HCT116 (cell line): ENCODE results near the gene CA10. TPM values are rescaled to one million over a fixed set of nuclear protein-coding genes. Genes with fewer than 3 reads are reported as not detected.

Experiments used
- ATAC-seq: fragments of 200-7000 bp; cut with Tn5 transposase; 2 replicates; pipeline ENCODE4 v1.9.1; 2020; ENCODE audit warnings: mild to moderate bottlenecking, moderate library complexity
- BruUV-seq: library from RNA; stranded (reverse); fragments of 400-500 nt; replicated peaks from 2 replicates; lab custom pipeline; 2021; lab: Mats Ljungman, UMichigan
- CTCF ChIA-PET: fragments of 300-600 bp; sonication (Branson Sonifier 250); formaldehyde crosslinking; loops from one replicate; lab custom pipeline; 2021; ENCODE audit warnings: antibody characterized with exemption; lab: Charles Lee
- POLR2A ChIA-PET: fragments of 300-600, 350-600 bp; sonication (Branson Sonifier 250); formaldehyde crosslinking; loops from one replicate; lab custom pipeline; 2021; ENCODE audit warnings: antibody characterized with exemption; lab: Charles Lee
- RAD21 ChIA-PET, 2 experiments: fragments of 300-600 bp; sonication (Branson Sonifier 250); formaldehyde crosslinking; loops; one replicate each; lab custom pipeline; 2023; ENCODE audit warnings: low total read pairs in 2 of 2; ENCODE audit not compliant: uncharacterized antibody in 2 of 2, unreplicated experiment in 2 of 2, low non-redundant PET in 1 of 2; lab: Charles Lee
- DNase-seq: peaks from one replicate; pipeline ENCODE4 v3.0.0-alpha.2; 2010; ENCODE audit warnings: low read depth, low spot score
- H2AFZ ChIP-seq: fragments of 200-600 bp; shearing (Covaris generic), sonication (generic); 2 replicates; pipeline ENCODE4 v1.6.1; 2017; ENCODE audit warnings: low read depth, mixed run types, mixed read lengths, antibody characterized with exemption, low read length; ENCODE audit not compliant: poor library complexity, severe bottlenecking
- H3K27ac ChIP-seq: 2 replicates; pipeline ENCODE4 v1.5.1; 2012; ENCODE audit warnings: low read depth, low read length
- H3K27me3 ChIP-seq: fragments of 200-600 bp; sonication (generic); 2 replicates; pipeline ENCODE4 v1.6.1; 2016; ENCODE audit warnings: mixed run types, low read length, mixed read lengths; ENCODE audit not compliant: insufficient read depth
- H3K36me3 ChIP-seq, 2 experiments: fragments of 200-500 bp in 1 of 2; fragments of 200-600 bp in 1 of 2; sonication (Bioruptor generic) in 1 of 2; sonication (generic) in 1 of 2; 2 replicates each; pipeline versions ENCODE4 v1.5.1 to v1.6.1; 2014 to 2016; ENCODE audit warnings: low read length in 2 of 2, inconsistent platforms in 1 of 2, mixed read lengths in 1 of 2, mixed run types in 1 of 2; ENCODE audit not compliant: insufficient read depth in 2 of 2, control insufficient read depth in 1 of 2
- H3K4me1 ChIP-seq, 2 experiments: fragments of 200-600 bp in 1 of 2; sonication (generic) in 1 of 2; 2 replicates each; pipeline versions ENCODE4 v1.5.1 to v1.6.1; 2012 to 2017; ENCODE audit warnings: low read length in 2 of 2, inconsistent platforms in 1 of 2, mild to moderate bottlenecking in 1 of 2, mixed read lengths in 1 of 2, mixed run types in 1 of 2, moderate library complexity in 1 of 2; ENCODE audit not compliant: insufficient read depth in 2 of 2, control insufficient read depth in 1 of 2
- H3K4me2 ChIP-seq: fragments of 200-600 bp; sonication (generic); 2 replicates; pipeline ENCODE4 v1.6.1; 2017; ENCODE audit warnings: mixed run types, low read length, mixed read lengths
- H3K4me3 ChIP-seq, 2 experiments: fragments of 200-600 bp in 1 of 2; sonication (generic) in 1 of 2; replicated peaks in 1 of 2; 2 replicates each; pipeline ENCODE4 v1.5.1; 2011 to 2016; ENCODE audit warnings: low read length in 2 of 2, control low read depth in 1 of 2, low read depth in 1 of 2, mild to moderate bottlenecking in 1 of 2, mixed read lengths in 1 of 2, mixed run types in 1 of 2
- H3K79me2 ChIP-seq: fragments of 200-600 bp; sonication (generic); 2 replicates; pipeline ENCODE4 v1.6.1; 2017; ENCODE audit warnings: mild to moderate bottlenecking, mixed run types, low read length, moderate library complexity, mixed read lengths; ENCODE audit not compliant: insufficient read depth
- H3K9ac ChIP-seq: fragments of 200-600 bp; sonication (generic); 2 replicates; pipeline ENCODE4 v1.6.1; 2016; ENCODE audit warnings: low read length, mixed read lengths
- H3K9me2 ChIP-seq: fragments of 200-600 bp; sonication (generic), shearing (Covaris generic); 2 replicates; pipeline ENCODE4 v1.6.1; 2017; ENCODE audit warnings: mixed run types, mild to moderate bottlenecking, moderate library complexity; ENCODE audit not compliant: insufficient read depth
- H3K9me3 ChIP-seq, 2 experiments: fragments of 200-500 bp in 1 of 2; fragments of 200-600 bp in 1 of 2; sonication (Bioruptor generic) in 1 of 2; sonication (generic) in 1 of 2; 2 replicates each; pipeline ENCODE4 v1.6.1; 2014 to 2017; ENCODE audit warnings: low read length in 2 of 2, mixed read lengths in 2 of 2, inconsistent platforms in 1 of 2, low read depth in 1 of 2, mild to moderate bottlenecking in 1 of 2, mixed run types in 1 of 2, moderate library complexity in 1 of 2; ENCODE audit not compliant: control insufficient read depth in 1 of 2, insufficient read depth in 1 of 2
- H4K20me1 ChIP-seq: fragments of 200-600 bp; sonication (generic), shearing (Covaris generic); 2 replicates; pipeline ENCODE4 v1.6.1; 2017; ENCODE audit warnings: mixed run types, mild to moderate bottlenecking, moderate library complexity; ENCODE audit not compliant: insufficient read depth
- CTCF ChIP-seq, 3 experiments: fragments of 200-600 bp in 1 of 3; sonication (generic) in 1 of 3; IDR thresholded peaks in 2 of 3; conservative IDR thresholded peaks in 1 of 3; 2 replicates each; pipeline ENCODE4 v1.5.1; 2012 to 2017; ENCODE audit warnings: low read depth in 2 of 3, low read length in 2 of 3, antibody characterized with exemption in 1 of 3, borderline replicate concordance in 1 of 3, control low read depth in 1 of 3, mild to moderate bottlenecking in 1 of 3, mixed read lengths in 1 of 3, mixed run types in 1 of 3, moderate library complexity in 1 of 3; ENCODE audit not compliant: insufficient read depth in 1 of 3
- ELF1 ChIP-seq: IDR thresholded peaks from 2 replicates; pipeline ENCODE4 v1.6.1; 2012; ENCODE audit warnings: low read depth, borderline replicate concordance
- EZH2 ChIP-seq: fragments of 200-600 bp; sonication (generic); IDR thresholded peaks from 2 replicates; pipeline ENCODE4 v1.6.1; 2017; ENCODE audit warnings: antibody characterized with exemption, mixed run types
- EZH2phosphoT487 ChIP-seq: fragments of 200-600 bp; IDR thresholded peaks from 2 replicates; pipeline ENCODE4 v1.6.1; 2018; ENCODE audit warnings: antibody characterized with exemption, borderline replicate concordance
- FOSL1 ChIP-seq: IDR thresholded peaks from 2 replicates; pipeline ENCODE4 v1.6.1; 2012; ENCODE audit warnings: low read depth
- JUND ChIP-seq: IDR thresholded peaks from 2 replicates; pipeline ENCODE4 v1.6.1; 2012
- POLR2A ChIP-seq: IDR thresholded peaks from 2 replicates; pipeline ENCODE4 v1.7.0; 2011; ENCODE audit warnings: borderline replicate concordance; ENCODE audit not compliant: insufficient read depth, insufficient read length; ENCODE audit errors: extremely low read depth
- REST ChIP-seq: IDR thresholded peaks from 2 replicates; pipeline ENCODE4 v1.6.1; 2012; ENCODE audit warnings: low read depth
- SIN3A ChIP-seq: IDR thresholded peaks from 2 replicates; pipeline ENCODE4 v1.6.1; 2012; ENCODE audit warnings: low read depth
- TCF7L2 ChIP-seq: IDR thresholded peaks from 2 replicates; pipeline ENCODE4 v1.7.0; 2011; ENCODE audit warnings: borderline replicate concordance, inconsistent platforms; ENCODE audit not compliant: insufficient read depth, insufficient read length; ENCODE audit errors: extremely low read depth
- YY1 ChIP-seq: IDR thresholded peaks from 2 replicates; pipeline ENCODE4 v1.6.1; 2011; ENCODE audit warnings: low read length, low read depth, moderate library complexity, mild to moderate bottlenecking; ENCODE audit not compliant: insufficient replicate concordance; ENCODE audit errors: extremely low read depth
- ZFX ChIP-seq: fragments of 450-650 bp; IDR thresholded peaks from 2 replicates; pipeline ENCODE4 v1.6.1; 2017
- intact Hi-C: fragments of 100-400 bp; cut with micrococcal nuclease; formaldehyde crosslinking; loops from 2 replicates; pipeline ENCODE4 v1.10.0; 2022
- total RNA-seq: library from RNA; stranded (reverse); gene quantifications from one replicate; pipeline ENCODE4 v1.2.1, GENCODE V29; 2021; ENCODE audit not compliant: unreplicated experiment
- TF ChIP-seq, protein P1 (sequence below): IDR thresholded peaks from 2 replicates; pipeline ENCODE4 v1.6.1; 2011; ENCODE audit warnings: mild to moderate bottlenecking, low read length, moderate library complexity; ENCODE audit not compliant: insufficient replicate concordance; ENCODE audit errors: extremely low read depth

The CA10 gene
- total RNA-seq, 1 experiment from 2014 or later = not detected

DNA sequence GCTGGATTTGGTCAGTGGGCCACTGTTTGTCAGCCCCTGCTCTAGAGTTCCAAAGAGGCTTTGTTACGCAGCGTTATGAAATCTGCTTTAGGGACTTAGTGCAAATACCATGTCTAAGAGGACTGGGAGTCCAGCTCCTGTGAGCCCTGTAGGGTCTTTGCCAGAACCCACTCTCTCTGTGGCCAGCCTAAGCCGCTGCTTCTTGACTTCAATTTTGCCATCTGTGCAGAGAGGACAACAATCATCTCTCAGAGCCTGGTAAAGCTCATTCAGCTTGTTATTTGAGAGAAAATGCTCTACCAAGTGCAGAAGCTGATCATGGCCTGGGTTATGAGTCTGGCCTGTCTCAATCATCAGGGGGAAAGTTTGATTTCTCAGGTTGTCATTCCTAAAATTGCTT, 17.9 kb downstream of the CA10 start (continued):
- TF ChIP-seq CTCF (IDR thresholded peaks at IDR 0.05 in 2 of 3, conservative IDR thresholded peaks at IDR 0.05 in 1 of 3; ENCODE audit: borderline replicate concordance in 1 of 3, insufficient read depth in 1 of 3, low read depth in 2 of 3, low read length in 2 of 3) (no peak), ZFX (no peak), SIN3A (no peak), YY1 (no peak), EZH2 (no peak), FOSL1 (no peak), TCF7L2 (no peak), EZH2phosphoT487 (no peak), JUND (no peak)

DNA sequence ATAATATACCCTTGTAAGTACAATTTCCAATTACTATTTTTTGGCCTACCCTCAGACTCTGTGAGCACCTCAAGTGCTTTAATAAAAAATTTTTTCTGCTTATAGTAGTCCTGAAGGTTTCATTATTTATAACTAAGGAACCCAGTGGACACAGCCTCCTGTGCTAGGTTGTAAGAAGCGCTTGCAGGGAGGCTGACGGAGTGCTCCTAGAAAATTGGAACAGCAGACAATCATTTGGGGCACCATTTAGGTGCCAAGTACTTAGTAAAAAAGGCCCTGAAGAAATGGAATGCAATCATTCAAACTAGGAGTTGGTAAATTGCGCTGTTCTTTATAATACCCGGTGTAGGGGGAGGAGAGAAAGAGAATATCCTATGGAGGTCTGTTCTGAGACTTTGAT, 19.8 kb downstream of the CA10 start:
- POLR2A ChIA-PET = no interaction called here

More for the DNA sequence above, 19.8 kb downstream of the CA10 start:
- Histone ChIP-seq H3K79me2 (no peaks in the 10 kb centered on the region), H3K9me2 (no peaks in the 10 kb centered on the region), H3K27me3 (no peaks in the 10 kb centered on the region), H3K36me3 (no peaks in the 10 kb centered on the region), H3K9me3 (peaks cover 15 to 43% of the 10 kb centered on the region in 2 experiments; a peak in 3 of 4 replicates), H3K9ac (no peak overlapping the region), H2AFZ (no peak overlapping the region), H3K27ac (no peak overlapping the region), H3K4me1 (no peaks in the 10 kb centered on the region), H3K4me2 (no peak overlapping the region), H3K4me3 (no peak overlapping the region), H4K20me1 (no peaks in the 10 kb centered on the region)
- ATAC-seq (no peak), DNase-seq (no peak)
- RAD21 ChIA-PET = no interaction called here
- CTCF ChIA-PET = no interaction called here
- BruUV-seq = no TSS peak
- intact Hi-C loops = no loop called here
- TF ChIP-seq CTCF (IDR thresholded peaks at IDR 0.05 in 2 of 3, conservative IDR thresholded peaks at IDR 0.05 in 1 of 3; ENCODE audit: borderline replicate concordance in 1 of 3, insufficient read depth in 1 of 3, low read depth in 2 of 3, low read length in 2 of 3) (no peak), JUND (no peak), REST (no peak), ELF1 (no peak), FOSL1 (no peak), POLR2A (no peak)
- TF ChIP-seq, protein P1, sequence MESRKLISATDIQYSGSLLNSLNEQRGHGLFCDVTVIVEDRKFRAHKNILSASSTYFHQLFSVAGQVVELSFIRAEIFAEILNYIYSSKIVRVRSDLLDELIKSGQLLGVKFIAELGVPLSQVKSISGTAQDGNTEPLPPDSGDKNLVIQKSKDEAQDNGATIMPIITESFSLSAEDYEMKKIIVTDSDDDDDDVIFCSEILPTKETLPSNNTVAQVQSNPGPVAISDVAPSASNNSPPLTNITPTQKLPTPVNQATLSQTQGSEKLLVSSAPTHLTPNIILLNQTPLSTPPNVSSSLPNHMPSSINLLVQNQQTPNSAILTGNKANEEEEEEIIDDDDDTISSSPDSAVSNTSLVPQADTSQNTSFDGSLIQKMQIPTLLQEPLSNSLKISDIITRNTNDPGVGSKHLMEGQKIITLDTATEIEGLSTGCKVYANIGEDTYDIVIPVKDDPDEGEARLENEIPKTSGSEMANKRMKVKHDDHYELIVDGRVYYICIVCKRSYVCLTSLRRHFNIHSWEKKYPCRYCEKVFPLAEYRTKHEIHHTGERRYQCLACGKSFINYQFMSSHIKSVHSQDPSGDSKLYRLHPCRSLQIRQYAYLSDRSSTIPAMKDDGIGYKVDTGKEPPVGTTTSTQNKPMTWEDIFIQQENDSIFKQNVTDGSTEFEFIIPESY = no peak
